Measurements from ENCODE around the gene SNRNP35.
"Not testable (repeated sequence)": the region's sequence is repeated elsewhere in the genome, so short reads cannot be mapped to it uniquely, and the experiment has no call there.

The SNRNP35 gene

GRCh38 chr12:123475246-123475703 lies 17.3 kb downstream of the SNRNP35 start:
- no peak for DNase-seq (ENCODE audit: low spot score)
- in situ Hi-C loops (cut with MboI; ENCODE audit: low pct_unique_long_range_greater_than_20kb, low sequenced_read_pairs, unreplicated experiment) = no loop called here
- no peak for TF ChIP-seq CTCF (IDR thresholded peaks at IDR 0.05; ENCODE audit: extremely low read depth, insufficient read depth, missing control alignments)

GRCh38 chr12:123478069-123478468 lies 20.1 kb downstream of the SNRNP35 start:
- TF ChIP-seq CTCF (IDR thresholded peaks at IDR 0.05; ENCODE audit: extremely low read depth, insufficient read depth, missing control alignments) = no peak
- no peak for DNase-seq (ENCODE audit: low spot score)
- in situ Hi-C loops (cut with MboI; ENCODE audit: low pct_unique_long_range_greater_than_20kb, low sequenced_read_pairs, unreplicated experiment) = no loop called here

DNA sequence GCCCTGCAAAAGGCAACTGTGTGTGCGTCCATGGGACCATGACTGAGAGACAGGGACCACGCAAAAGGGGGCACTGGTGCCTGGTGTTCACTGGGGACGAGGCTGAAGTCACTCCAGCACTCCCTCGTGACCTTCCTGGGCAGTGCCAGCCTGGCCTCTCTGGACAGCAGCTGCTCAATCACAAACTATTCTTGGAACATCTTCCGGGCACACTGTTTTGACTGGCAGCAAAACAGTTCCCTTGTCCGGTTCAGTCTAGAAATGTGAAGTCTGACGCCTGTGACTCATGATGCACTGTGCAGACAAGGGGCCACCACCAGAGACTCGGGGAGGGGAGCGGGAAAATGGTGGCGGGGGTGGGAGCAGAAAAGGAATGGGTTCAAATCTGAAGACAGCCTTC lies 20.8 kb downstream of the SNRNP35 start:
- in situ Hi-C loops (cut with MboI; ENCODE audit: low pct_unique_long_range_greater_than_20kb, low sequenced_read_pairs, unreplicated experiment) = no loop called here
- no peak for DNase-seq (ENCODE audit: low spot score)
- no peak for TF ChIP-seq CTCF (IDR thresholded peaks at IDR 0.05; ENCODE audit: extremely low read depth, insufficient read depth, missing control alignments)

DNA sequence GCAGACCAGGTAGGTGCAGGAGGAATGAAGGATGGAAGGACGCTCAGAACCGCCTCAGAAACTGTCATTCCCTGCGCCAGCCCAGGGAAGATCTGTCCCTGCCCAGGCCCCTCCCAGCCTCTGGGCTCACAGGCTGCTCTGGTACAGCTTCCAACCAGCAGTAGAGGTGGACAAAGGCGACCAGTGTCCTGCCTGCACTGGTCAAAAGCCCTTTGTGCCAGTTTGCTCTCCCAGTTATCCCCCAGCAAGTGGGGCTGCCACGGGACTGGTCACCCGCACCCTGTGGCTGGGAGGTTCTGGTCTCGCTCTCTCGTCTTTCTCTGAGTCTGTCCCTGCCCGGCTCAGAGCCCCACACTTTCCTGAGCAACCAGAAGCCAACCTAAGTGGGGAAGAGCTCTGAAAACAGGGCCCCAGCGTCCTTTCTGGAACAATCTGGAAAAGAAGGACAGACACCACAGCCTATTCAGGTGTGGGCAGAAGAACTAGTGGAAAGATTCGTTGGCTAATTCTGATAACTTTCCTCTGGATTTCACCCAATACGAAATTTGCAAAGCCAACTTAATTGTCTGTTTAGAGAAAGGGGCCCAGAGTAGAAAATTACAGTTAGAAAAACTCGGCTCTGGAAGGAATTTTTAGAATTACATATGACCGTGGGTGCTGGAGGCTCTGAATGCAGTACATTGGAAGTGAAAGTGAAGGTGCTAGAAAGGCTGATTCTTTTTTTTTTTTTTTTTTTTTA lies 21.7 kb downstream of the SNRNP35 start:
- TF ChIP-seq CTCF (IDR thresholded peaks at IDR 0.05; ENCODE audit: extremely low read depth, insufficient read depth, missing control alignments) = no peak
- no peak for DNase-seq (ENCODE audit: low spot score)
- in situ Hi-C loops (cut with MboI; ENCODE audit: low pct_unique_long_range_greater_than_20kb, low sequenced_read_pairs, unreplicated experiment) = no loop called here

DNA sequence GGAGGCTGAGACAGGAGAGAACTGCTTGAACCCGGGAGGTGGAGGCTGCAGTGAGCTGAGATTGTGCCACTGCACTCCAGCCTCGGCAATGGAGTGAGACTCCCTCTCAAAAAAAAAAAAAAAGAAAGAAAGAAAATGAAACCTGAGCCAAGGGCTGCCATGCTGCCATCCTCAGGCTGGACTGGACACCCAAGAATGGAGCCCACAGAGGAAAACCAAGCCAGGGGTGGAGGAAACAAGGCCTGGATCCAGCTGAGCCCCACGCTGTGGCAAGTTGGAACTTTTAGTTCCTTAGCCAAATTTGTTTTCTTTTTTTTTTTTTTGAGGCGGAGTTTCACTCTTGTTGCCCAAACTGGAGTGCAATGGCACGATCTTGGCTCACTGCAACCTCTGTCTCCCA lies 23.3 kb downstream of the SNRNP35 start:
- DNase-seq (ENCODE audit: low spot score); in situ Hi-C loops (cut with MboI; ENCODE audit: low pct_unique_long_range_greater_than_20kb, low sequenced_read_pairs, unreplicated experiment): not testable (repeated sequence)

DNA sequence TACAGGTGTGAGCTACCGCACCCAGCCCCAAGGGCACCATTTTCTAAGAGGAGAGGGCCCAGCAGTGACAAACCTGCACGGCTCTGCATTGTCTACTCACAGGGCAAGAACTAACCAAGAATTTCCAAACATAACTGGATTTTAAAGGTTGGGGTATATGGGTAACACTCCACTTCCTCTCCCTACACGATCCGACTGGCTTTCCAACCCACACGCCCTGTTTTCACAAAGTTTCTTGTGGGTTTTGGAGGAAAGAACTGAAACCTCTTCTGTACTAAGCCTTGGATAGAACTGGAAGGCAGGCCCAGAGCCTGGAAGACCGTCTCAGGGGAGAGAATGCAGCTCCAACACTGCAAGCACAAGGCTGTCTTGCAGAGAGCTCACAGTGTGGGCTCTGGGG lies 24.9 kb downstream of the SNRNP35 start:
- in situ Hi-C loops (cut with MboI; ENCODE audit: low pct_unique_long_range_greater_than_20kb, low sequenced_read_pairs, unreplicated experiment) = no loop called here
- no peak for DNase-seq (ENCODE audit: low spot score)

More for the DNA sequence above, 24.9 kb downstream of the SNRNP35 start:
- TF ChIP-seq CTCF (IDR thresholded peaks at IDR 0.05; ENCODE audit: extremely low read depth, insufficient read depth, missing control alignments) = no peak
